HG02973 (cell line): ENCODE measurements around the gene GRID1.

Experiments used
- ATAC-seq: cut with Tn5 transposase; IDR thresholded peaks from one replicate; pipeline ENCODE4 v1.9.1; 2021; ENCODE audit warnings: moderate library complexity; ENCODE audit not compliant: unreplicated experiment

GRID1 gene

DNA sequence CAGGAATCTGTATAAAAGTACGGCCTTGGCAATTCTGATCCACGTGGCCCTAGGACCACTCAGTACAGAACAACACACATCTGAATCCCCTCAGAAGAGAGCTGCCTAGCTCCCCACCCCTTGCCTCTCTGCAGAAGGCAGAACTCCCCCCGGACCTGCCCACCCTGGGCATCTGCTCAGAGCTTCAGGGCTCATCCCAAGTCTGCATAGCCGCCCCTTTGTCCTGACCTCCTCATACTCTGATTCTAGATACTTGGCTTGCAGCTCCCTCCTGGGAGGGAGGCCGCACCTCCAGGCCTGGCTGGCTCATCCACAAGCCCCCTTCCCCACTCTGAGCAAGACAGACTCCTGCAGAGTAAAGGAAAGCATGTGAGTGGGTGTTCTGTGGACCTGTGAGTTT lies 49.6 kb downstream of the GRID1 start:
- ATAC-seq = no peak

- ATAC-seq = no peak
Observed at GRCh38 chr10:86316274-86316835, 50.2 kb downstream of the GRID1 start.

DNA sequence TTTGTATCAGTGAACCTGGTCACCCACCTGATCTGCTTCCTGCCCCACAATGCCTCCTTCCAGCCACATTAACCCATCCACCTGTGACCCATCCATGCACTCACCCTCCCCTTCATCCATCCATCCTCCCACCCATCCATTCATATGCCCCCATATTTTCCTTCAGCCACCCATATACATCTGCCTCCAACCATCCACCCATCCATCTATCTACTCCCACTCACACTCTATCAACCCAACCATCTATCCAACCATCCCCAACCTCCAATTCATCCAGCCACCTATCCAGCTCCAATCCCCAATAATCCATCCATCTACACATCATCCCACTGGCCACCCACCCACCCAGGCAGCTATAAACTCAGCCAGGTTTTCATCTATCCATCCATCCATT lies 51.0 kb downstream of the GRID1 start:
- no peak for ATAC-seq

GRCh38 chr10:86314616-86315548 lies 51.7 kb downstream of the GRID1 start:
- no peak for ATAC-seq

- ATAC-seq = no peak
Observed at GRCh38 chr10:86313621-86314041, 53.0 kb downstream of the GRID1 start.

GRCh38 chr10:86312701-86313270 lies 53.8 kb downstream of the GRID1 start:
- no peak for ATAC-seq

DNA sequence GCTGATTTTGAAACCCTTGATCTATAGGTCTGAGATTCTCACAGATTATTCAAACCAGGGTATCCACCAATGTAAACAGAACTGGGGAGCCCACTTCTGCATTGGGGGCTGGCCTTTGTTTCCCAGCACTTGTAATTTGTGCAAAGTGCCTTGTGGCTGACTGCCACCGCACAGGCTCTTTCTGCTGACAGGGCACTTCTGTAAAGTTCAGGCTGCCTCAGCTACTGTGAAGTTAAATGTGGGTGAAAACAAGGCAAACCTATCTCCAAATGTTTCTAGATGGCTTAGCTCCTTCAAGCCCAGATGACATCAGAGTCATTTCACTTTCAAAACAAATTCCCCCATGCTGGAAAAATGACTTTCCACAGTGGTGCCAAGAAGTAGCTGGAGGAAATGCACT lies 54.7 kb downstream of the GRID1 start:
- ATAC-seq = no peak

GRCh38 chr10:86311190-86311589 lies 55.4 kb downstream of the GRID1 start:
- ATAC-seq = no peak

- ATAC-seq = no peak
Observed at GRCh38 chr10:86310702-86311101, 55.9 kb downstream of the GRID1 start.

DNA sequence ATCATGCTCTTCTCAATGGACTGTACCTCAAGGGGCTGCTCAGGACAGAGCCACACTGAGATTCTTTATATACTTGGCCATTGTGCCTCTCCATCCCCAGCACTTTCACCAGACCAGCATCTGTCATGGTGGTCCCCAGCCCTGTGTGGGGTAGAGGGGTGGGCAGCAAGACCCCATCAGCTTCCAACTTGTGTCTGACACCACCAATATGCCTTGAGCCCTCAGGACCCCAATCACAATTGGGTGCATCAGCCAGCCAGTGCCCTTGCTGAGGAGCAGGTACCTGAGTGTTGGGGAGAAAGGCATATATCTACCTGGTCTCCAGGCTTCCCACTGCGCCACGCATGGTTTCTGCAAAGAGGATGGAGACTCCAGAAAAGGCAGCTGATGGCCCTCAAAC lies 56.3 kb downstream of the GRID1 start:
- ATAC-seq = no peak

DNA sequence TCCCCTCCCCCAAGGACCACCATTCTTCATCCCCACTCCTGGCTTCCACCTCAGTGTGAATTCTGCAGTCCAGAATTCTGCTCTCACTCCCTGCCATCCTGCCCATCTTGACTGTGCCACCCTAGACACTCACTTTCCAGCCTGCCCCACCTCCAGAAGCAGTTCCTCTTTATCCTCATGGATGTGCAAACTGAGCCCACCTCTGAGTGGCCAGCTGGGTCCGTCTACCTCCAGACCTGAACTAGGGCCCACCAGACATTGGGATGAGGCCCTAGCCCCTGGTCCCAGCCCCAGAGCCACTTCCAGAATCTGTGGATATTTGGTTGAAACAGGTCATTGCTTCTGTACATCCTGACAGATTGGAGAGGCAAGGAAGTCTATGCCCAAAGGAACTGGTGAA lies 58.5 kb downstream of the GRID1 start:
- no peak for ATAC-seq

DNA sequence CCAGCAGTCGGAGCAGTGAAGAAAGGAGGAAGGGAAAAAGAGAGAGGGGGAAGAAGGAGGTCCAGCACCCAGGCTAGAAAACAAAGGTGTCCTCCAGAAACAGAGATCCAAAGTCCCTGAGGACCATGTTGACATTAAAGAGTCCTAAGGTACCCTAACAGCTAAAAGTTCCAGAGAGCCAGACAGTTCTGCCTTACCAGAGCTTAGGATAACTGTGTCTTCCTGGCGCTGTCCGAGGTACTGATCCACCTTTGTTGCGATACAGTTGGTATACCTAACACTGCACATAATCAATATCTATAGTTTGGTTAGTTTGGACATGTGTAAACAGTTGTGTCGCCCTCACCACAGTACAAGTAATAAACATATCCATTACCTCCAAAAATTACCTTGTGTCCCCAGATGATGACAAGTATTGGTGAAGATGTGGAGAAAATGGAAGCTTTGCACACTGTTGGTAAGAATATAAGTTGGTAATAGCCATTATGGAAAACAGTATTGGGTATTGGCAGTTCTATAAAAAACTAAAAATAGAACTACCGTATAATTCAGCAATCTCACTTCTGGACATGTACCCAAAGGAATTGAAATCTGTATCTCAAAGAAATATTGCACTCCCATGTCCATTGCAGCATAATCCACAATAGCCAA lies 59.8 kb downstream of the GRID1 start:
- ATAC-seq = no peak

GRCh38 chr10:86305521-86305920 lies 61.1 kb downstream of the GRID1 start:
- ATAC-seq = no peak

- no peak for ATAC-seq
Observed at GRCh38 chr10:86304436-86304835, 62.2 kb downstream of the GRID1 start.

- ATAC-seq = no peak
Observed at GRCh38 chr10:86303626-86304025, 63.0 kb downstream of the GRID1 start.

DNA sequence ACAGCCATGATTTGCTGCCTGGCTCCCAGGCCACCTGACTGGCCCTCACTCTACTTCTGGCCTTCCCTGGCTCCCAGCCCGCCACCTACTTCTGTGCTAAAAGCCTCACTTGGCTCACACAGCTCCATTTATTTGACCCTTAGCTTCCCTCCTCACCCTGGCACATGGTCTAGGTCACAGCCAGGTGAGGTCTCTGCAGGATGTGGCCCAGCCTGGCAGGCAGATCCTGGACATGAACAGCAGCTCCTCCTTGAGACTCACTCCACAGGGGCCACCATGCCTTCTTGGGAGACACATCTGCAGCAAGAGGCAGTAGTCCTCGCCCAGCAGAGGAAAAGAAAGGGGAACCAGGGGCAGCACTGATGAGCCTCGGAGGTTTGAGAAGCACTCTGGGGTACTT lies 64.6 kb downstream of the GRID1 start:
- ATAC-seq = no peak

- no peak for ATAC-seq
Observed at GRCh38 chr10:86300931-86301830, 65.4 kb downstream of the GRID1 start.

GRCh38 chr10:86300399-86300925 lies 66.1 kb downstream of the GRID1 start:
- ATAC-seq = no peak

DNA sequence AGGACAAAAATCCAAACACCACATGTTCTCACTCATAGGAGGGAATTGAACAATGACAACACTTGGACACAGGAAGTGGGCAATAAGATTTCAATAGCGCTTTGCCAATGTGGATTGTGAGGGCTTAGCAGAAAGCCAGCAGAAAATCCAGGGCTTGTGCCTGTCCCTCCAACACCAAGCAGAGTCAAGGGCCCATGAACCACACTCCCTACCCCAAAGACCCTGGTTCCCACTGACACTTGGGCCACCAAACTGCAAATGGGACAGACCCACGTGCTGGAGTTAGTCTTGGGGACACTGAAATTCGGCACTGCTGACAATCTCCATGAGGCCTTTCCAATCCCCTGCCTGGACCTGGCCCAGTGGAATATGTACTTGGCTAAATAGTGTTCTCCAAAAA lies 67.0 kb downstream of the GRID1 start:
- ATAC-seq = no peak

DNA sequence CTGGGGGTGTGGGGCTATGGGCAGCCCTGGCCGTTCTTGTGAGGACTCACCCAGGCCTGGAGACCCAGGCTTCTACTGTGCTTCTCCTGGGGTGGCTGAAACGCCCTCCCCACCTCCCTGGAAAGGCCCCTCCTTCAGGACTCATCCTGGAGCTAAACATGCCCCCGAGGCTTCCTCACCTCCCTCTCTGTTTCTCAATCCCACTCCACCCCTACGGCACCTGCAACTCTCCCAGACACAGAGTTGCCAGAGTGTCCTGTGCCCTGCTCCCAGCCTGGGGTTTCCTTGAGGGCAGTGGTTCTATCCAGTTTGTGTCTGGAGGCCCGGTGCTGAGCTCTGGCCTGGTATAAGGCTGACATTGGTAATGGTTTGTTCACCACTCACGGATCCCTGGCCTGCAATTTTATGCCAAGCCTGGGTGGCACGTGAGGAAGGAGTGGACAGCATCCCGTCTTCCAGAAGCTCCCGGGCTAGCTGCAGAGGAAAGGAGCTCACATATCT lies 68.0 kb downstream of the GRID1 start:
- ATAC-seq = no peak
